H9 (cell line): Measurements from ENCODE around the gene LMF1. TPM values are rescaled to one million over a fixed set of nuclear protein-coding genes. Genes with fewer than 3 reads are reported as not detected.

Experiments
- DNase-seq: peaks from one replicate; pipeline ENCODE4 v3.0.0-alpha.2; 2017
- H2AFZ ChIP-seq: one replicate; pipeline ENCODE4 v1.6.1; 2013; ENCODE audit warnings: mild to moderate bottlenecking, low read length, control low read depth, moderate library complexity
- H2AK5ac ChIP-seq: 2 replicates; pipeline ENCODE4 v1.6.1; 2013; ENCODE audit warnings: low read length, control low read depth, mixed read lengths; ENCODE audit not compliant: insufficient read length
- H2BK120ac ChIP-seq: one replicate; pipeline ENCODE4 v1.6.1; 2013; ENCODE audit warnings: low read depth, mild to moderate bottlenecking, low read length, control low read depth, inconsistent platforms; ENCODE audit not compliant: poor library complexity, severe bottlenecking
- H2BK12ac ChIP-seq: 2 replicates; pipeline ENCODE4 v1.6.1; 2013; ENCODE audit warnings: low read length, control low read depth, mixed read lengths, low read depth; ENCODE audit not compliant: insufficient read length
- H2BK15ac ChIP-seq: 2 replicates; pipeline ENCODE4 v1.6.1; 2013; ENCODE audit warnings: low read depth, low read length, control low read depth
- H2BK20ac ChIP-seq: one replicate; pipeline ENCODE4 v1.6.1; 2013; ENCODE audit warnings: low read depth, mild to moderate bottlenecking, low read length, control low read depth, inconsistent platforms; ENCODE audit not compliant: poor library complexity, severe bottlenecking
- H2BK5ac ChIP-seq: 2 replicates; pipeline ENCODE4 v1.6.1; 2013; ENCODE audit warnings: low read length, control low read depth, mixed read lengths; ENCODE audit not compliant: insufficient read length
- H3K14ac ChIP-seq: 2 replicates; pipeline ENCODE4 v1.6.1; 2013; ENCODE audit warnings: low read length, control low read depth; ENCODE audit not compliant: insufficient read depth
- H3K18ac ChIP-seq: 2 replicates; pipeline ENCODE4 v1.6.1; 2013; ENCODE audit warnings: low read depth, mild to moderate bottlenecking, mixed read lengths, low read length, control low read depth; ENCODE audit not compliant: insufficient read length
- H3K23ac ChIP-seq: 2 replicates; pipeline ENCODE4 v1.6.1; 2013; ENCODE audit warnings: low read length, control low read depth, mixed read lengths, low read depth; ENCODE audit not compliant: insufficient read length
- H3K23me2 ChIP-seq: 2 replicates; pipeline ENCODE4 v1.6.1; 2013; ENCODE audit warnings: low read depth, mild to moderate bottlenecking, mixed read lengths, low read length, control low read depth; ENCODE audit not compliant: insufficient read length, poor library complexity, severe bottlenecking
- H3K27ac ChIP-seq: 2 replicates; pipeline ENCODE4 v1.5.1; 2013; ENCODE audit warnings: low read length, control low read depth, mixed read lengths, low read depth; ENCODE audit not compliant: insufficient read length
- H3K27me3 ChIP-seq: 2 replicates; pipeline ENCODE4 v1.6.1; 2013; ENCODE audit warnings: low read length, control low read depth, inconsistent platforms; ENCODE audit not compliant: insufficient read depth
- H3K4ac ChIP-seq: 2 replicates; pipeline ENCODE4 v1.6.1; 2013; ENCODE audit warnings: low read depth, mild to moderate bottlenecking, control low read depth, inconsistent platforms, low read length, moderate library complexity
- H3K4me1 ChIP-seq: 2 replicates; pipeline ENCODE4 v1.6.1; 2013; ENCODE audit warnings: low read length, control low read depth, inconsistent platforms; ENCODE audit not compliant: insufficient read depth
- H3K4me2 ChIP-seq: 2 replicates; pipeline ENCODE4 v1.6.1; 2013; ENCODE audit warnings: low read length, control low read depth, mixed read lengths; ENCODE audit not compliant: insufficient read length, insufficient read depth
- H3K56ac ChIP-seq: 2 replicates; pipeline ENCODE4 v1.6.1; 2013; ENCODE audit warnings: low read depth, mild to moderate bottlenecking, mixed read lengths, low read length, control low read depth; ENCODE audit not compliant: insufficient read length
- H3K79me1 ChIP-seq: 2 replicates; pipeline ENCODE4 v1.6.1; 2013; ENCODE audit warnings: low read depth, mild to moderate bottlenecking, moderate library complexity, low read length, control low read depth, inconsistent platforms; ENCODE audit not compliant: insufficient read depth, poor library complexity, severe bottlenecking
- H3K79me2 ChIP-seq: 2 replicates; pipeline ENCODE4 v1.6.1; 2013; ENCODE audit warnings: low read length, control low read depth, inconsistent platforms; ENCODE audit not compliant: insufficient read depth
- H3K9ac ChIP-seq: 2 replicates; pipeline ENCODE4 v1.6.1; 2013; ENCODE audit warnings: low read length, control low read depth, mixed read lengths; ENCODE audit not compliant: insufficient read length; ENCODE audit errors: extremely low read depth
- H3K9me3 ChIP-seq: one replicate; pipeline ENCODE4 v1.6.1; 2013; ENCODE audit warnings: low read depth, low read length, inconsistent platforms; ENCODE audit not compliant: control insufficient read depth
- H3T11ph ChIP-seq: one replicate; pipeline ENCODE4 v1.6.1; 2013; ENCODE audit warnings: mild to moderate bottlenecking, low read length, control low read depth, inconsistent platforms
- H4K20me1 ChIP-seq: one replicate; pipeline ENCODE4 v1.6.1; 2013; ENCODE audit not compliant: control insufficient read depth, insufficient read length, insufficient read depth
- H4K5ac ChIP-seq: 2 replicates; pipeline ENCODE4 v1.6.1; 2013; ENCODE audit warnings: low read depth, mild to moderate bottlenecking, mixed read lengths, low read length, control low read depth; ENCODE audit not compliant: insufficient read length
- H4K8ac ChIP-seq: replicated peaks from 2 replicates; pipeline ENCODE4 v1.6.1; 2013; ENCODE audit warnings: low read length, control low read depth, mixed read lengths, low read depth; ENCODE audit not compliant: insufficient read length
- H4K91ac ChIP-seq: 2 replicates; pipeline ENCODE4 v1.6.1; 2013; ENCODE audit warnings: low read depth, mild to moderate bottlenecking, moderate library complexity, mixed read lengths, low read length, control low read depth; ENCODE audit not compliant: insufficient read length
- H3K27ac Mint-ChIP-seq, 3 experiments: 2 replicates in 2 of 3; 3 replicates in 1 of 3; pipeline ENCODE4 v1.8.0; 2020 to 2021; ENCODE audit warnings: mixed read lengths in 3 of 3, mild to moderate bottlenecking in 1 of 3, moderate library complexity in 1 of 3
- H3K27me3 Mint-ChIP-seq: 2 replicates; pipeline ENCODE4 v1.8.0; 2021; ENCODE audit warnings: low read depth, mild to moderate bottlenecking, moderate library complexity, mixed read lengths
- H3K36me3 Mint-ChIP-seq, 3 experiments: 2 replicates in 2 of 3; 3 replicates in 1 of 3; pipeline ENCODE4 v1.8.0; 2020 to 2021; ENCODE audit warnings: low read depth in 3 of 3, mixed read lengths in 3 of 3; ENCODE audit not compliant: insufficient read depth in 1 of 3
- H3K4me1 Mint-ChIP-seq, 2 experiments: 2 replicates each; pipeline ENCODE4 v1.8.0; 2020; ENCODE audit warnings: mixed read lengths in 2 of 2
- H3K4me3 Mint-ChIP-seq, 2 experiments: 2 replicates in 1 of 2; 3 replicates in 1 of 2; pipeline ENCODE4 v1.8.0; 2020 to 2021; ENCODE audit warnings: mild to moderate bottlenecking in 2 of 2, mixed read lengths in 2 of 2, moderate library complexity in 1 of 2
- H3K9me3 Mint-ChIP-seq, 2 experiments: 2 replicates in 1 of 2; 3 replicates in 1 of 2; pipeline ENCODE4 v1.8.0; 2020; ENCODE audit warnings: mild to moderate bottlenecking in 2 of 2, mixed read lengths in 2 of 2, moderate library complexity in 1 of 2
- WGBS: extraction: QIAGEN DNeasy Blood & Tissue Kit; methylation state at CpG from one replicate; pipeline ENCODE4 v1.1.7; 2013; ENCODE audit warnings: missing lambda C conversion rate, low lambda C conversion rate, mixed read lengths; ENCODE audit not compliant: insufficient read length; ENCODE audit errors: extremely low coverage; 5-methylcytosine and 5-hydroxymethylcytosine counted together
- total RNA-seq: library from RNA; stranded (reverse); gene quantifications from 2 replicates; pipeline ENCODE4 v1.2.1, GENCODE V29; 2021
- TF ChIP-seq, protein P1 (sequence below): fragments of 200-600 bp; sonication (generic); conservative IDR thresholded peaks from 3 replicates; pipeline ENCODE4 v1.8.0; 2021; ENCODE audit warnings: antibody characterized with exemption, mild to moderate bottlenecking

LMF1 gene
- total RNA-seq, 1 experiment from 2014 or later, result 7.1 TPM

DNA sequence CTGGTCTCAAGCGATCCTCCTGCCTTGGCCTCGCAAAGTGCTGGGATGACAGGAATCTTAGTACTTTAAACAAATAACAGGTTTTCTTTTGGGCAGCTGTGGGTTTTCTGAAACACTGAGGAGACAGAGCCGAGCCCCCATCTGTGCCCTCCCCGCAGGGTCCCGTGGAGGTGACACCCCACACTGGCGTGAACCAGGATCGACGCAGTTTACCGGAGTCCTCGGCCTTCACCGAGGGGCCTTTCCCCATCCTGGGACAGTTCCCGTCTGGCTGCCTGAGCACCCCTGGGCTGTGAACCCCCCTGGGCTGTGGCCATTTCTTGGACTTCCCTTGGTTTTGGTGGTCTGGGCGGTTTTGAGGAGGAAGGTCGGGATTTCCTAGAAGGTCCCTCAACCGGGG, 154.9 kb downstream of the LMF1 start:
- H3K4me1 Mint-ChIP-seq, result peaks cover 6% of the 10 kb centered on the region in 2 experiments
- no peak overlapping the region for H4K91ac ChIP-seq
- no peak overlapping the region for H3K18ac ChIP-seq
- no peaks in the 10 kb centered on the region for H3K36me3 Mint-ChIP-seq
- no peak overlapping the region for H3K4ac ChIP-seq
- no peaks in the 10 kb centered on the region; the same call in 1 of the 2 replicates for H3K27me3 ChIP-seq
- no peak overlapping the region for H2BK120ac ChIP-seq
- H3T11ph ChIP-seq, result no peak overlapping the region
- H3K27ac ChIP-seq, result no peak overlapping the region
- H4K5ac ChIP-seq, result no peak overlapping the region
- TF ChIP-seq, protein P1, sequence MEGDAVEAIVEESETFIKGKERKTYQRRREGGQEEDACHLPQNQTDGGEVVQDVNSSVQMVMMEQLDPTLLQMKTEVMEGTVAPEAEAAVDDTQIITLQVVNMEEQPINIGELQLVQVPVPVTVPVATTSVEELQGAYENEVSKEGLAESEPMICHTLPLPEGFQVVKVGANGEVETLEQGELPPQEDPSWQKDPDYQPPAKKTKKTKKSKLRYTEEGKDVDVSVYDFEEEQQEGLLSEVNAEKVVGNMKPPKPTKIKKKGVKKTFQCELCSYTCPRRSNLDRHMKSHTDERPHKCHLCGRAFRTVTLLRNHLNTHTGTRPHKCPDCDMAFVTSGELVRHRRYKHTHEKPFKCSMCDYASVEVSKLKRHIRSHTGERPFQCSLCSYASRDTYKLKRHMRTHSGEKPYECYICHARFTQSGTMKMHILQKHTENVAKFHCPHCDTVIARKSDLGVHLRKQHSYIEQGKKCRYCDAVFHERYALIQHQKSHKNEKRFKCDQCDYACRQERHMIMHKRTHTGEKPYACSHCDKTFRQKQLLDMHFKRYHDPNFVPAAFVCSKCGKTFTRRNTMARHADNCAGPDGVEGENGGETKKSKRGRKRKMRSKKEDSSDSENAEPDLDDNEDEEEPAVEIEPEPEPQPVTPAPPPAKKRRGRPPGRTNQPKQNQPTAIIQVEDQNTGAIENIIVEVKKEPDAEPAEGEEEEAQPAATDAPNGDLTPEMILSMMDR, result no peak
- H2AFZ ChIP-seq, result no peak overlapping the region
- H3K9me3 Mint-ChIP-seq, result peaks cover 0 to 6% of the 10 kb centered on the region in 2 experiments; a peak in 1 of 5 replicates
- DNase-seq, result no peak
- H3K79me2 ChIP-seq, result no peaks in the 10 kb centered on the region
- H4K20me1 ChIP-seq, result no peaks in the 10 kb centered on the region
- no peaks in the 10 kb centered on the region for H3K4me1 ChIP-seq
- H2BK20ac ChIP-seq, result no peak overlapping the region
- peaks cover 5% of the 10 kb centered on the region for H3K23me2 ChIP-seq
- no CpG with 5 or more reads among the region's 15 CpGs for WGBS
- H3K4me3 Mint-ChIP-seq, result no peak overlapping the region
- H2BK12ac ChIP-seq, result no peak overlapping the region
- no peak overlapping the region for H3K27ac Mint-ChIP-seq
- no peak overlapping the region for H3K9ac ChIP-seq
- H3K14ac ChIP-seq, result no peak overlapping the region; the same call in 1 of the 2 replicates
- H3K79me1 ChIP-seq, result no peaks in the 10 kb centered on the region
- no peak overlapping the region for H3K4me2 ChIP-seq
- no peaks in the 10 kb centered on the region for H3K9me3 ChIP-seq
- peaks cover 30% of the 10 kb centered on the region for H3K27me3 Mint-ChIP-seq
- H3K23ac ChIP-seq, result no peak overlapping the region
- no peak overlapping the region for H3K56ac ChIP-seq
- no peak overlapping the region for H2BK5ac ChIP-seq
- H2AK5ac ChIP-seq, result no peak overlapping the region
- H2BK15ac ChIP-seq, result no peak overlapping the region
- H4K8ac ChIP-seq, result no peak overlapping the region
